Left ventricle myocardium inferior (tissue), 1 donor: ENCODE data around the gene ZNRF3. TPM values are rescaled to one million over a fixed set of nuclear protein-coding genes. Genes with fewer than 3 reads are reported as not detected.

Experiments used
- DNase-seq: peaks from one replicate; pipeline ENCODE4 v3.0.0-alpha.2; 2020
- H3K27ac ChIP-seq: fragments of 200-600 bp; replicated peaks from 2 replicates; pipeline ENCODE4 v1.8.0; 2021
- H3K27me3 ChIP-seq: fragments of 200-600 bp; 2 replicates; pipeline ENCODE4 v1.8.0; 2021; ENCODE audit warnings: low read depth
- H3K36me3 ChIP-seq: fragments of 200-600 bp; 2 replicates; pipeline ENCODE4 v1.8.0; 2021
- H3K4me1 ChIP-seq: fragments of 200-600 bp; 2 replicates; pipeline ENCODE4 v1.8.0; 2021
- H3K4me3 ChIP-seq: fragments of 200-600 bp; 2 replicates; pipeline ENCODE4 v1.8.0; 2021; ENCODE audit warnings: mild to moderate bottlenecking, moderate library complexity
- H3K9me3 ChIP-seq: fragments of 200-600 bp; replicated peaks from 2 replicates; pipeline ENCODE4 v1.8.0; 2021
- intact Hi-C: fragments of 100-400 bp; cut with micrococcal nuclease; formaldehyde crosslinking; loops from one replicate; pipeline ENCODE4 v1.11.0; 2022
- total RNA-seq: library from RNA; stranded (reverse); fragmentation: NEBNext Ultra II Directional; extraction: Animal tissue kit (Norgen Biotek cat#: 25700); gene quantifications from one replicate; pipeline ENCODE4 v1.2.1, GENCODE V29; 2021
- TF ChIP-seq, protein P1 (sequence below): fragments of 200-600 bp; IDR thresholded peaks from 2 replicates; pipeline ENCODE4 v1.8.0; 2021; ENCODE audit warnings: antibody characterized with exemption, mild to moderate bottlenecking, borderline replicate concordance
- donor health status: DM: no; HTN: yes; CAD: no; lungs with severe emphysema.

The ZNRF3 gene
- total RNA-seq, 1 donor from 2014 or later: 6.3 TPM

DNA sequence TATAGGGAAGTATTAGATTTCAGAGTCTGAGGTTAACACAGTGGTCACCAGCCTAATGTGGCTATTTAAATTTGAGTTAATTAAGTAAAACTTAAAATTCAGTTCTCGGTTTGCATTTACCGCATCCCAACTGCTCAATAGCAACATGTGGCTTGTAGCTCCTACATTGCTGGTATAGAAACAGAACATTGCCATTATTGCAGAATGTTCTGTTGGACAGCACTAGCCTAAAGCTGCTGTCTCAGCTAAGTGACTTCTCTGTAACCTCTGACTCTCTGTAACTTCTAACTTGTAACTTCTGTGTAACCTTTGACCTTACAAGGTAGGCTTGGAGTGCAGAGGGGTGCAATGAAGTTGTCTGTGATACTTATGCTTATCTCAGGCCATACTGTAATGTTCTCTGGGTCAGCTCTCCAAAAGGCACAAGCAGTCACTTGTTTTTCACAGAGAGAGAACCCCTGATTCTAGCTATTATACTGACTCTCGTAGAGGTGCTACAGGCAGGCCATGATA lies 78.7 kb downstream of the ZNRF3 start:
- DNase-seq: no peak
- H3K27ac ChIP-seq: no peak overlapping the region
- H3K4me3 ChIP-seq: no peak overlapping the region
- intact Hi-C loops: no loop called here
- no peaks in the 10 kb centered on the region for H3K27me3 ChIP-seq
- TF ChIP-seq, protein P1, sequence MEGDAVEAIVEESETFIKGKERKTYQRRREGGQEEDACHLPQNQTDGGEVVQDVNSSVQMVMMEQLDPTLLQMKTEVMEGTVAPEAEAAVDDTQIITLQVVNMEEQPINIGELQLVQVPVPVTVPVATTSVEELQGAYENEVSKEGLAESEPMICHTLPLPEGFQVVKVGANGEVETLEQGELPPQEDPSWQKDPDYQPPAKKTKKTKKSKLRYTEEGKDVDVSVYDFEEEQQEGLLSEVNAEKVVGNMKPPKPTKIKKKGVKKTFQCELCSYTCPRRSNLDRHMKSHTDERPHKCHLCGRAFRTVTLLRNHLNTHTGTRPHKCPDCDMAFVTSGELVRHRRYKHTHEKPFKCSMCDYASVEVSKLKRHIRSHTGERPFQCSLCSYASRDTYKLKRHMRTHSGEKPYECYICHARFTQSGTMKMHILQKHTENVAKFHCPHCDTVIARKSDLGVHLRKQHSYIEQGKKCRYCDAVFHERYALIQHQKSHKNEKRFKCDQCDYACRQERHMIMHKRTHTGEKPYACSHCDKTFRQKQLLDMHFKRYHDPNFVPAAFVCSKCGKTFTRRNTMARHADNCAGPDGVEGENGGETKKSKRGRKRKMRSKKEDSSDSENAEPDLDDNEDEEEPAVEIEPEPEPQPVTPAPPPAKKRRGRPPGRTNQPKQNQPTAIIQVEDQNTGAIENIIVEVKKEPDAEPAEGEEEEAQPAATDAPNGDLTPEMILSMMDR: no peak
- no peaks in the 10 kb centered on the region for H3K9me3 ChIP-seq
- H3K4me1 ChIP-seq: peaks cover 20% of the 10 kb centered on the region
- H3K36me3 ChIP-seq: no peaks in the 10 kb centered on the region

DNA sequence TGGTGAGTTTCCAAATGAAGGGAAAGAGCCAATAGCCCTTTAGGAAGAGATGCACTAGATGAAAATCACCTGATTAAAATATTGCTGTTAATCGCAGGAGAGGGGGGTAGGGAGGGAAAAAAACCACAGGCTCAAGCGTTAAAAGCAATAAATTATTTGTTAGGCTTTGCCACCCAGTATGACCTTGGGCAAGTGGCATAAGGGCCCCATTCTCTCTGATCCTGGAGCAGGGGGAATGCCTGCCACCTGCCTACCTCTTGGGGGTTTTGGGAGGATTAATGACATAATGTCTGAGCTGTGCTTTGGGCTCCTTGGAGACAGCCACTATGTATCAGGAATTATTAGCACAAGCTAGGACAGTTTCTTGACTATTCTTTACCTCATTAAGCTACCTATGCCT lies 80.0 kb downstream of the ZNRF3 start:
- TF ChIP-seq, protein P1: no peak
- no peak overlapping the region for H3K4me3 ChIP-seq
- DNase-seq: no peak
- H3K4me1 ChIP-seq: peaks cover 14% of the 10 kb centered on the region
- H3K27ac ChIP-seq: no peak overlapping the region
- no peaks in the 10 kb centered on the region for H3K9me3 ChIP-seq
- no peaks in the 10 kb centered on the region for H3K27me3 ChIP-seq
- no peaks in the 10 kb centered on the region for H3K36me3 ChIP-seq
- intact Hi-C loops: no loop called here

DNA sequence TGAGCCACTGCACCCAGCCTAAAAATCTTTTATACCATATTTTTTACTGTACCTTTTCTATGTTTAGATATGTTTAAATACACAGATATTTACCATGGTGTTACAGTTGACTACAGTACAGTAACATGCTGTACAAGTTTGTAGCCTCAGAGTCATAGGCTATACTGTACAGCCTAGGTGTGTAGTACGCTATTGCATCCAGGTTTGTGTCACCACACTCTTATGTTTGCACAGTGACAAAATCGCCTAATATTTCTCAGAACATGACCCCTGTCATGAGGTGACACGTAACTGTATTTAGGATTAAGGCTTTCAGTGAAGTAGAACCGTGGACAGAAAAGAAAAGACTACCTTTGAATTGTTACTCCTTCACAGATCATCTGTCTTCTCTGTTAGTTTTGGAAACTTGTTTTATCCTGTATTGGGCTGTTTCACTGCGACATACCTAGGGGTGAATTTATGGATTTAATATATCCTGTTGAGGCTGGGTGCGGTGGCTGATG lies 83.8 kb downstream of the ZNRF3 start:
- Histone ChIP-seq H3K4me1 (peaks cover 8% of the 10 kb centered on the region), H3K36me3 (no peaks in the 10 kb centered on the region), H3K27ac (no peak overlapping the region), H3K9me3 (no peaks in the 10 kb centered on the region), H3K27me3 (no peaks in the 10 kb centered on the region), H3K4me3 (no peak overlapping the region)
- no peak for DNase-seq
- intact Hi-C loops: no loop called here
- TF ChIP-seq, protein P1: no peak

DNA sequence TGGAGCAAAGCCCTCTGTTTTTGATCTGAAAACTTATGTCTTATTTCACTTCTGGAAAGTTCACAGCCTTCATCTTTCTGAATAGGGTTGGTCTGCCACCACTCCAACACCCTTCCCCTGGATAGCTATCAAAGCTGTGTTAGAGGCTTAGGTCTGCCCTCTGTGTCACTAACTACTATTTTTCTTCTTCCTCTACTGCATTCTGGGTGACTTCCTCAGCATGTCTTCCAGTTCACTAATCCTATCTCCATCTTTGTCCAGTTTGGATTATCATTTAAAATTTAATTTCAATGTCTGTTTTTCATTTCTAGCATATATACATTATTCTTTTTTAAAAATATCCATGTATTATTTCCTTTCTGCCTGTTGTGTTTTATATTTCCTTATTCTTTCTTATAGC lies 84.6 kb downstream of the ZNRF3 start:
- intact Hi-C loops: no loop called here
- Histone ChIP-seq H3K9me3 (no peaks in the 10 kb centered on the region), H3K36me3 (no peaks in the 10 kb centered on the region), H3K4me1 (peaks cover 4% of the 10 kb centered on the region), H3K27ac (no peak overlapping the region), H3K27me3 (no peaks in the 10 kb centered on the region), H3K4me3 (no peak overlapping the region)
- TF ChIP-seq, protein P1: no peak
- DNase-seq: no peak

DNA sequence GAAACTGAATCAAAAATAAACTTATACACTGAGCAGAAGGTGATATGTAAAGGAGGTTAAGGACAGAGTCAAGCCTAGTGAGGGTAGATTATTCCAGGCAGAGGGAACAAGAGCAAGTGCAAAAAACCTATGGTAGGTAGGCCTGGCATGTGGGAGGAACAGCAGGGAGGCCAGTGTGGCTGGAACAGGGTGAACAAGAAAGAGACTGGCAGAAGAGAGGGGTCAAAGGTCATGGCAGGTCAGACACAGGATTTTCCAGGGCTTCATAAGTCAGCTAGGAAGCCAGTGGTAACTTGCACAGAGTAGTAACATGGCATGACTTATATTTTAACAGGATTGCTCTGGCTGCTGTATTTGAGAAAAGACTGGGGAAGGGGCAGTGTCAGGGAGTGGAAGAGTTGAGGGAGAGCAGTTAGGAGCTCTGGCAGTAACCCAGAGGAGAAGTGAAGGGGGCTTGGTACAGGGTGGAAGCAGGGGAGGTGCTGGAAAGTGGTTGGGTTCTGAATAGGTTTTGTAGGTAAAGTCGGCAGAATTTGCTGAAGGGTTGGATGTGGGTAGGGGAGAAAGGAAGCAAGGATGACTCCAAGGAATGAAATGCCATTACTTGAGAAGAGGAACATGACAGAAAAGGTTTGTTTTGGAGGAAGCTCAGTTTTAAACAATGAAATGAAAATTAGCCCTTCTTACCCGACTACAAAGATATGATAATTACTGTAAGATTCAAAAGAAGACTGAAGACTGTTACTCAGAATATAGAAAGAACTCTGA lies 86.2 kb downstream of the ZNRF3 start:
- TF ChIP-seq, protein P1: no peak
- Histone ChIP-seq H3K27ac (no peak overlapping the region), H3K4me3 (no peak overlapping the region), H3K9me3 (no peaks in the 10 kb centered on the region), H3K4me1 (peaks cover 4% of the 10 kb centered on the region), H3K27me3 (no peaks in the 10 kb centered on the region), H3K36me3 (no peaks in the 10 kb centered on the region)
- intact Hi-C loops: no loop called here
- DNase-seq: no peak
